ENCODE data around the gene RGS3.
"Not testable (repeated sequence)": the region's sequence is repeated elsewhere in the genome, so short reads cannot be mapped to it uniquely, and the experiment has no call there.

The RGS3 gene

GRCh38 chr9:113467183-113467582, 3.7 kb downstream of the RGS3 start:
- no peak for DNase-seq

GRCh38 chr9:113468716-113469448, 5.4 kb downstream of the RGS3 start:
- no peak for DNase-seq

- no peak for DNase-seq
These were observed 7.6 kb downstream of the RGS3 start for GRCh38 chr9:113471143-113471542.

- no peak for DNase-seq
These were observed 8.0 kb downstream of the RGS3 start for GRCh38 chr9:113471566-113471965.

- no peak for DNase-seq
These were observed 8.7 kb downstream of the RGS3 start for GRCh38 chr9:113472199-113472598.

GRCh38 chr9:113474360-113475028, 11.0 kb downstream of the RGS3 start:
- DNase-seq: no peak

GRCh38 chr9:113475031-113475430, 11.5 kb downstream of the RGS3 start:
- DNase-seq: no peak

GRCh38 chr9:113475992-113476391, 12.5 kb downstream of the RGS3 start:
- no peak for DNase-seq

- DNase-seq: no peak
These were observed 13.0 kb downstream of the RGS3 start for GRCh38 chr9:113476511-113476916.

GRCh38 chr9:113477058-113477457, 13.5 kb downstream of the RGS3 start:
- DNase-seq: no peak

GRCh38 chr9:113477661-113478060, 14.1 kb downstream of the RGS3 start:
- no peak for DNase-seq

- no peak for DNase-seq
These were observed 15.7 kb downstream of the RGS3 start for GRCh38 chr9:113479174-113479621.

- DNase-seq: no peak
These were observed 17.1 kb downstream of the RGS3 start for GRCh38 chr9:113480612-113481011.

GRCh38 chr9:113481176-113481787, 17.8 kb downstream of the RGS3 start:
- peak; percentile 38 for DNase-seq

GRCh38 chr9:113482341-113482740, 18.8 kb downstream of the RGS3 start:
- DNase-seq: no peak

- no peak for DNase-seq
These were observed 19.6 kb downstream of the RGS3 start for GRCh38 chr9:113482991-113483675.

- DNase-seq: no peak
These were observed 20.2 kb downstream of the RGS3 start for GRCh38 chr9:113483676-113484257.

GRCh38 chr9:113484258-113484730, 20.8 kb downstream of the RGS3 start:
- no peak for DNase-seq

GRCh38 chr9:113485761-113486115, 22.2 kb downstream of the RGS3 start:
- no peak for DNase-seq

- DNase-seq: no peak
These were observed 22.8 kb downstream of the RGS3 start for GRCh38 chr9:113486327-113486726.

GRCh38 chr9:113488071-113488470, 24.5 kb downstream of the RGS3 start:
- DNase-seq: no peak

GRCh38 chr9:113488490-113488889, 25.0 kb downstream of the RGS3 start:
- DNase-seq: no peak

- not testable (repeated sequence) for DNase-seq
These were observed 27.6 kb downstream of the RGS3 start for GRCh38 chr9:113491147-113491546.
